Right lobe of liver (tissue), 4 donors: ENCODE data around the gene ZNF710.

Experiments
- POLR2A ChIP-seq: fragments of 450-650 bp; IDR thresholded peaks from one replicate; pipeline ENCODE4 v1.6.1; 2017; ENCODE audit warnings: antibody characterized with exemption, mild to moderate bottlenecking
- TF ChIP-seq, protein P1 (sequence below), 4 donors: fragments of 200-600 bp in 3 of 4; fragments of 450-650 bp in 1 of 4; IDR thresholded peaks; one replicate each; pipeline versions ENCODE4 v1.5.1 to v1.8.0; 2016 to 2022; ENCODE audit warnings: antibody characterized with exemption in 4 of 4, mild to moderate bottlenecking in 2 of 4
- donor health status: DM: no; HTN: no; CAD: no.
- donor health status: DM: no; HTN: no; CAD: no.
- donor health status: DM: no; HTN: yes; CAD: no.

DNA sequence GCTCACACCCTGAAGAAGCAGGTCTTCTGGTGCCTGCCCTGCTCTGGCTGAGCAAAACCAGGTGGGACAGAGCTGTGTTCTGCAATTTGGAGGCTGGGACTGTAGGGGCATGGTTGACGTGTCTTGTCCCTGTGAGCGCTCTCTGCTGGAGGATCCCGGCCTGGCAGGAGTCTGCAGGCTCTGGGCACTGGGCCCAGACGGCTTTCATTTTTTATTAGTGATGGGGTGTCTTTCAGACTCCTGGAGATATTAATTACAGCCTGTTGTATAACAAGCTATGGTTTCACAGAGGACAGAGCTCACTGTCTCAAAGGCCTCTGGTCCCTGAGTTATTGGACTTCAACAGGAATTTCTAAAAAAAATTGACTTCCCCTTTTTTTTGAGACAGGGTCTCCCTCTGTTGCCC, 29.5 kb upstream of the ZNF710 start:
- TF ChIP-seq POLR2A, result no peak
- TF ChIP-seq, protein P1, sequence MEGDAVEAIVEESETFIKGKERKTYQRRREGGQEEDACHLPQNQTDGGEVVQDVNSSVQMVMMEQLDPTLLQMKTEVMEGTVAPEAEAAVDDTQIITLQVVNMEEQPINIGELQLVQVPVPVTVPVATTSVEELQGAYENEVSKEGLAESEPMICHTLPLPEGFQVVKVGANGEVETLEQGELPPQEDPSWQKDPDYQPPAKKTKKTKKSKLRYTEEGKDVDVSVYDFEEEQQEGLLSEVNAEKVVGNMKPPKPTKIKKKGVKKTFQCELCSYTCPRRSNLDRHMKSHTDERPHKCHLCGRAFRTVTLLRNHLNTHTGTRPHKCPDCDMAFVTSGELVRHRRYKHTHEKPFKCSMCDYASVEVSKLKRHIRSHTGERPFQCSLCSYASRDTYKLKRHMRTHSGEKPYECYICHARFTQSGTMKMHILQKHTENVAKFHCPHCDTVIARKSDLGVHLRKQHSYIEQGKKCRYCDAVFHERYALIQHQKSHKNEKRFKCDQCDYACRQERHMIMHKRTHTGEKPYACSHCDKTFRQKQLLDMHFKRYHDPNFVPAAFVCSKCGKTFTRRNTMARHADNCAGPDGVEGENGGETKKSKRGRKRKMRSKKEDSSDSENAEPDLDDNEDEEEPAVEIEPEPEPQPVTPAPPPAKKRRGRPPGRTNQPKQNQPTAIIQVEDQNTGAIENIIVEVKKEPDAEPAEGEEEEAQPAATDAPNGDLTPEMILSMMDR (IDR thresholded peaks at IDR 0.05), result peak; percentile 43 to 60 (median 52)
